ENCODE data around the gene MRPL11. TPM values are rescaled to one million over a fixed set of nuclear protein-coding genes. Genes with fewer than 3 reads are reported as not detected.
"Not testable (repeated sequence)": the region's sequence is repeated elsewhere in the genome, so short reads cannot be mapped to it uniquely, and the experiment has no call there.

MRPL11 gene
- total RNA-seq, 2 donors from 2014 or later, result 81.9 to 131 TPM

- no peak for ATAC-seq
These were observed 13.0 kb upstream of the MRPL11 start for GRCh38 chr11:66451663-66452062.

GRCh38 chr11:66450560-66450959 is 11.9 kb upstream of the MRPL11 start:
- DNase-seq (ENCODE audit: low spot score in 2 of 2) (no peak), ATAC-seq (no peak)
- H3K36me3 Mint-ChIP-seq, result no peaks in the 10 kb centered on the region
- H3K27ac Mint-ChIP-seq, result no peak overlapping the region
- H3K9me3 Mint-ChIP-seq, result no peaks in the 10 kb centered on the region

More at GRCh38 chr11:66451663-66452062, 13.0 kb upstream of the MRPL11 start:
- H3K36me3 Mint-ChIP-seq, result no peaks in the 10 kb centered on the region
- DNase-seq (ENCODE audit: low spot score in 2 of 2), result no peak
- no peak overlapping the region for H3K27ac Mint-ChIP-seq
- H3K9me3 Mint-ChIP-seq, result no peaks in the 10 kb centered on the region

- H3K27ac Mint-ChIP-seq, result no peak overlapping the region
- DNase-seq (ENCODE audit: low spot score in 2 of 2) (no peak), ATAC-seq (no peak)
- peaks cover 6% of the 10 kb centered on the region in 2 donors for H3K36me3 Mint-ChIP-seq
- peaks cover 5 to 6% of the 10 kb centered on the region in 2 donors for H3K9me3 Mint-ChIP-seq
These were observed 9.9 kb upstream of the MRPL11 start for GRCh38 chr11:66448523-66448922.

- no peak for DNase-seq (ENCODE audit: low spot score in 2 of 2)
- peaks cover 11 to 13% of the 10 kb centered on the region in 2 donors for H3K9me3 Mint-ChIP-seq
- no peak overlapping the region for H3K27ac Mint-ChIP-seq
- no peak for ATAC-seq
- H3K36me3 Mint-ChIP-seq, result peaks cover 11 to 12% of the 10 kb centered on the region in 2 donors
These were observed 8.4 kb upstream of the MRPL11 start for GRCh38 chr11:66447012-66447411.

GRCh38 chr11:66443602-66444001 is 5.0 kb upstream of the MRPL11 start:
- ATAC-seq, result no peak
- H3K36me3 Mint-ChIP-seq, result peaks cover 11 to 12% of the 10 kb centered on the region in 2 donors

GRCh38 chr11:66440940-66441282 is 2.3 kb upstream of the MRPL11 start:
- peaks cover 11 to 12% of the 10 kb centered on the region in 2 donors for H3K36me3 Mint-ChIP-seq
- not testable (repeated sequence) for DNase-seq (ENCODE audit: low spot score in 2 of 2); H3K27ac Mint-ChIP-seq; ATAC-seq
- H3K9me3 Mint-ChIP-seq, result peaks cover 11 to 13% of the 10 kb centered on the region in 2 donors

More at GRCh38 chr11:66443602-66444001, 5.0 kb upstream of the MRPL11 start:
- no peak for DNase-seq (ENCODE audit: low spot score in 2 of 2)
- H3K27ac Mint-ChIP-seq, result no peak overlapping the region
- peaks cover 11 to 13% of the 10 kb centered on the region in 2 donors for H3K9me3 Mint-ChIP-seq

GRCh38 chr11:66440101-66440939 is 1.7 kb upstream of the MRPL11 start:
- H3K27ac Mint-ChIP-seq; DNase-seq (ENCODE audit: low spot score in 2 of 2); ATAC-seq: not testable (repeated sequence)
- Mint-ChIP-seq H3K9me3 (peaks cover 11 to 13% of the 10 kb centered on the region in 2 donors), H3K36me3 (peaks cover 11 to 13% of the 10 kb centered on the region in 2 donors)

- peak overlapping the region; percentile 90 to 99 for H3K27ac Mint-ChIP-seq
- DNase-seq (ENCODE audit: low spot score in 2 of 2) (no peak), ATAC-seq (no peak)
- H3K9me3 Mint-ChIP-seq, result peaks cover 1 to 2% of the 10 kb centered on the region in 2 donors
- peaks cover under 1 to 7% of the 10 kb centered on the region in 2 donors for H3K36me3 Mint-ChIP-seq
These were observed 607 bp downstream of the MRPL11 start for GRCh38 chr11:66437979-66438503.

- H3K9me3 Mint-ChIP-seq, result no peaks in the 10 kb centered on the region
- peak overlapping the region; percentile 69 to 84 for H3K27ac Mint-ChIP-seq
- peaks cover 6 to 12% of the 10 kb centered on the region in 2 donors for H3K36me3 Mint-ChIP-seq
- no peak for DNase-seq (ENCODE audit: low spot score in 2 of 2)
- ATAC-seq, result no peak
These were observed 6.1 kb downstream of the MRPL11 start for GRCh38 chr11:66432597-66432996.

GRCh38 chr11:66431871-66432329 is 6.7 kb downstream of the MRPL11 start:
- not testable (repeated sequence) for DNase-seq (ENCODE audit: low spot score in 2 of 2); ATAC-seq; H3K9me3 Mint-ChIP-seq
- peaks cover 6 to 12% of the 10 kb centered on the region in 2 donors for H3K36me3 Mint-ChIP-seq
- H3K27ac Mint-ChIP-seq, result peak overlapping the region in 1 of 2 donors; percentile 43

GRCh38 chr11:66431287-66431686 is 7.4 kb downstream of the MRPL11 start:
- DNase-seq (ENCODE audit: low spot score in 2 of 2); H3K9me3 Mint-ChIP-seq; ATAC-seq: not testable (repeated sequence)
- H3K27ac Mint-ChIP-seq, result peak overlapping the region in 1 of 2 donors; percentile 43
- H3K36me3 Mint-ChIP-seq, result peaks cover 6 to 12% of the 10 kb centered on the region in 2 donors

- DNase-seq (ENCODE audit: low spot score in 2 of 2) (peak; percentile 75 to 83), ATAC-seq (peak; percentile 90 to 97)
- Mint-ChIP-seq H3K36me3 (peaks cover 6 to 9% of the 10 kb centered on the region in 2 donors), H3K27ac (peak overlapping the region in 1 of 2 donors; percentile 25), H3K9me3 (no peaks in the 10 kb centered on the region)
These were observed 8.6 kb downstream of the MRPL11 start for GRCh38 chr11:66429983-66430602.

GRCh38 chr11:66428933-66429332 is 9.7 kb downstream of the MRPL11 start:
- peaks cover 6% of the 10 kb centered on the region in 2 donors for H3K36me3 Mint-ChIP-seq
- no peaks in the 10 kb centered on the region for H3K9me3 Mint-ChIP-seq
- no peak for ATAC-seq
- no peak for DNase-seq (ENCODE audit: low spot score in 2 of 2)
- peak overlapping the region in 1 of 2 donors; percentile 3 for H3K27ac Mint-ChIP-seq

- Mint-ChIP-seq H3K36me3 (peaks cover 6% of the 10 kb centered on the region in 2 donors), H3K9me3 (no peaks in the 10 kb centered on the region), H3K27ac (no peak overlapping the region)
- no peak for DNase-seq (ENCODE audit: low spot score in 2 of 2)
- ATAC-seq, result no peak
These were observed 12.3 kb downstream of the MRPL11 start for GRCh38 chr11:66426314-66426713.

- peaks cover 0 to 12% of the 10 kb centered on the region in 2 donors for H3K36me3 Mint-ChIP-seq
- DNase-seq (ENCODE audit: low spot score in 2 of 2) (peak; percentile 72 to 97), ATAC-seq (peak in 1 of 2 donors; percentile 43)
- H3K27ac Mint-ChIP-seq, result no peak overlapping the region
- H3K9me3 Mint-ChIP-seq, result no peaks in the 10 kb centered on the region
These were observed 17.0 kb downstream of the MRPL11 start for GRCh38 chr11:66421492-66422205.

- ATAC-seq, result no peak
- peaks cover 0 to 12% of the 10 kb centered on the region in 2 donors for H3K36me3 Mint-ChIP-seq
- H3K27ac Mint-ChIP-seq, result no peak within 1 kb of the TSS
- DNase-seq (ENCODE audit: low spot score in 2 of 2), result no peak
- no peaks in the 10 kb centered on the region for H3K9me3 Mint-ChIP-seq
These were observed 17.8 kb downstream of the MRPL11 start, which contains the start of gene NPAS4 for GRCh38 chr11:66420671-66421476. NPAS4 (plus strand) TSS chr11:66421035; CDS start chr11:66421180, 145 bp downstream.

Measured in activated naive CD4-positive, alpha-beta T cell treated with anti-CD3 and anti-CD28 coated beads, Interleukin-2, amount 50 U/mL, for 72 hours (primary cell).